LNCAP (cell line): ENCODE data around the gene NEURL1.

Experiments
- TF ChIP-seq, protein P1 (sequence below): fragments of 450-650 bp; IDR thresholded peaks from 2 replicates; pipeline ENCODE4 v1.5.1; 2017; ENCODE audit warnings: mild to moderate bottlenecking

The NEURL1 gene

DNA sequence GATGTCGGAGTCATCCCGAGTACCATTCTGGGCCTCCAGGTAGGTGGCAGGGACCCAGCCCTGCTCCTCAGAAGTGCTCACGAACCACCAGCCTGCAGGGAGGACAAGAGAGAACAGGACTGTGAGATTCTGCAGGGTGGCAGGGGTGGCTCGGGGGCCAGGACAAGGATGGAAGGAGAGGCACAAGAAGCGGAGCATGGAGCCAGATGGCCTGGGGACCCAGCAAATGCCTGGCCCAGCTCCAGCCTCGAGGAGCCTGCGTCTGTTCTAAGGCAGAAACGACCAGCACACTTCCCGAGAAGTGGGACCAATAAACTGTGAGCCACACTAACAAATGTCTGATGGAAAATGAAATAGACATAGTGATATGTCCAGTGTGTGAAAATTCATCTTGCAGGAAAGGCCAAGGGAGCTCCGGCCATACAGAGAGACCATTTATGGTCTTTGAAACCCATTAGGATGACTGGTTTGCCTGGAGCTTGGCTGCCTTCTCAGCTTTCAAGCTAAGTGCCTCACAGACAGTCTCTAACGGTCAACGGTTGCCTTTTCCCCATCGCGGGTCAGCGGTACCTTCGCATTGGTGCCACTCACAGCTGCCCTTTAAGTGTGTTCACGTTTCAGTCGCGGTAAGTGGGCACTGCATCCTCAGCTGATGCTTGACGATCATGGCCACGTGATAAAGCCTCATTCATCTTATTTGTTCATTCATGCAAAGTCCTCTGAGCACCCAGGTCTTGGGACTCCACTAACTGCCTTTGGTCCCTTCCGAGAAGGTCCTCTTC, 133.8 kb downstream of the NEURL1 start:
- TF ChIP-seq, protein P1, sequence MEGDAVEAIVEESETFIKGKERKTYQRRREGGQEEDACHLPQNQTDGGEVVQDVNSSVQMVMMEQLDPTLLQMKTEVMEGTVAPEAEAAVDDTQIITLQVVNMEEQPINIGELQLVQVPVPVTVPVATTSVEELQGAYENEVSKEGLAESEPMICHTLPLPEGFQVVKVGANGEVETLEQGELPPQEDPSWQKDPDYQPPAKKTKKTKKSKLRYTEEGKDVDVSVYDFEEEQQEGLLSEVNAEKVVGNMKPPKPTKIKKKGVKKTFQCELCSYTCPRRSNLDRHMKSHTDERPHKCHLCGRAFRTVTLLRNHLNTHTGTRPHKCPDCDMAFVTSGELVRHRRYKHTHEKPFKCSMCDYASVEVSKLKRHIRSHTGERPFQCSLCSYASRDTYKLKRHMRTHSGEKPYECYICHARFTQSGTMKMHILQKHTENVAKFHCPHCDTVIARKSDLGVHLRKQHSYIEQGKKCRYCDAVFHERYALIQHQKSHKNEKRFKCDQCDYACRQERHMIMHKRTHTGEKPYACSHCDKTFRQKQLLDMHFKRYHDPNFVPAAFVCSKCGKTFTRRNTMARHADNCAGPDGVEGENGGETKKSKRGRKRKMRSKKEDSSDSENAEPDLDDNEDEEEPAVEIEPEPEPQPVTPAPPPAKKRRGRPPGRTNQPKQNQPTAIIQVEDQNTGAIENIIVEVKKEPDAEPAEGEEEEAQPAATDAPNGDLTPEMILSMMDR = no peak

DNA sequence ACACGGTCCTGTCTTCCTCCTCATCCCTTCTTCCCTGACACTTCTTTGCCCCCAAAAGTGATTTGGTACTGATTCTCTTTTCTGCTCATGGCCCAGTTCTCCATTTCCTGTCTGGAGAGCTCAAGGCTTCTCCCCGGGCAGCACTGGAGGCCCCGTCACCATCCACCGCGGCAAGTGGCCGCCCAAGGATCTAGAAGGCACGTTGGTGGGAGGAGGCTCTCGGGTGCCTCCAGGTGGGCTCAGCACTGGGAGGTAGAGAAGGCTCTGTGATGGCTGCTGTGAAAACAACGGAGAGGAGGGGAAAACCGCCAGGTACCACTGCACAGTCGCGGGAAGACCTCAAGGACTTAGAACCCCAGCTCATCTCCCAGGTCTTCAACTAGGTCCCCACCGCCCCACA, 134.4 kb downstream of the NEURL1 start:
- TF ChIP-seq, protein P1 = no peak

DNA sequence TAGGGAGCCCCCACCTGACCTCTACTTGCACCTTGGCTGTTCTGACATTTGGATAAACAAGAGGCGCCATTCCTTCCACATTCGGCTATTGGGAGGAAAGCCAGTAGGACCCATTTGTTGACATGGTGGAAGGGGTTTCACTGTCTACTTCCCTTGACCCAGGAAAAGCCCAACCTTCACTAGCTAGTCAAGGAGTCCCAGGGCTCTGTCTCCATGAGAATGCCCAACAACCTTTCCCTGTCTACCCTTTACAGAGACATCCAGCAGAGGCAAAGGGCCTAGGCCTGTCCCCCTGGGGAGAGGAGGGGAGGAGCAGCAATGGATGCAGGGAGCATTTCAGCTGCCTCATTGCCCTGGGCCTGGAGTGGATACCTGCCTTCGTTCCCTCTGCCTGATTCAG, 136.1 kb downstream of the NEURL1 start:
- TF ChIP-seq, protein P1 = no peak

DNA sequence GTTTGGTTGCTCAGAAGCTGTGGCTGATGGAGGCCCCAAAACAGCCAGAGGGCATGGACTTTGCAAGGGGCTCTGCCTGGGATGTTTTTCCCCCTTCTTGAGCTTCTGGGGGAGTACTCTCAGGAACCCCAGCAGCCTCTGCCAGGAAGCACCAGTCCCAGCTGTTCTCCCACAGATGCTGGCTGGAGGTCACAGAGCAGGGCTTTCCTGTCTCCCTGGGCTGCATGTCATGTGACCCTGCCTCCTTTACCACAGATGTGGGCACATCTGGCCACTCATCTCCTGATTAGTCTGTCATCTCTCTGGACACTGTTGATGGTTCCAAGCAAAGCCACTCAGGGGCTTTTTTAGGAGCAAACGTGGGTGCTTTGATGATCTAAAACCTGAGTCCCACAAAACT, 136.7 kb downstream of the NEURL1 start:
- TF ChIP-seq, protein P1 = no peak

DNA sequence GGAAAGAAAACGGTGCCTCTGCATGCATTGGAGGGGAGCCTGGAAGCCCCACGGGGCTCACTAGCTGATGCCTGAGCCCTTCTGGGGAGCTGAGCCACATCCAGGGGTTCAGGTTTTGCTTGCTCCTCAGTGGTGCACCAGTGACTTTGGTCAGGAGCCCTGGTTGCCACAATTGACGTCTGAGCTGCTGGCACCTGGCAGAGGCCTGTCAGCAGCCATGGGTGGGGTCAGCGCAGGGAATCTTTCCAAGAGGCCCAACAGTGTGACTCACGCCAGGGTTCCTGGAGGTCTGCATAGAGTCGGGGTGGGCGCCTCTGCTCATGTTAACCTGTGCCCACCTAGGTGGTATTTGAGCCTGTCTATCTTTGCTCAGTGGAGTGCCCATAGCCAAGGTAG, 138.7 kb downstream of the NEURL1 start:
- TF ChIP-seq, protein P1 = no peak

DNA sequence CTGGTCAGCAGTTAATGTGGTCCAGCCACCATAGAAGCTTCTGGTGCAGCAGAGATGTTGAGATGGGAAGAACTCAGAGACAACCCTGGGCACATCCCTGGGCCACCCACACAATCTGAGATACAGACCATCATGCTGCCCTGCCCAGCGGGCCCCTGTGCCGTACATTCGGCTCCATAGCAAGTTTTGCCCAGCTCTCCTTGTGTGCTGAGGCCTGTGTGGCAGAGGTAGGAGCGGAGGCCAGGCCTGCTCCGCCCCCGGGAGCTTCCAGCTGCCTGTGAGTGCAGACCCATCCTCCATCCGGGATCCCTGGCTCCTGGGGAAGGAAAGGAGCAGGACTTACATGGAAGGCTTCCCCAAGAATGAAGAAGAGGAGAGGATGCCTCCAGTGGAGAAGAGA, 140.3 kb downstream of the NEURL1 start:
- TF ChIP-seq, protein P1 = no peak

DNA sequence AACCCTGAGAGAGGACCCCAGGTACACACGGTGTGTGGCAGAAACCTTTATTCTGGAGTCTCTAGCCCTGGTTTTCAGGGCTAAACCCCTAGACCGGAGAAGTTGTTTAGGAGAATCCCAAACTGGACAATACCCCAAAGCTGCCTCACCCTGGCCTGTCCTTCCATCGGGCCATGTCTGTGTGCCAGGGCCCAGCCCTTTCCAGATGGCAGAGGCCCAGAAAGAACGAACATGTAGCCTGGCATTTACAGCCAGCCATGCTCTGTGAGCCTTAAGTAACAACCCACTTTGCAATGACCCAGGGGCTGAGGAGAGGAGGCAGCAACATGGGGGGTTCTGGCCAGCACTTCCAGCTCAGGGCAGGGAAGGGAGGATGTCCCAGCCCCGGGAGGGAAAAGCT, 142.1 kb downstream of the NEURL1 start:
- TF ChIP-seq, protein P1 = no peak

DNA sequence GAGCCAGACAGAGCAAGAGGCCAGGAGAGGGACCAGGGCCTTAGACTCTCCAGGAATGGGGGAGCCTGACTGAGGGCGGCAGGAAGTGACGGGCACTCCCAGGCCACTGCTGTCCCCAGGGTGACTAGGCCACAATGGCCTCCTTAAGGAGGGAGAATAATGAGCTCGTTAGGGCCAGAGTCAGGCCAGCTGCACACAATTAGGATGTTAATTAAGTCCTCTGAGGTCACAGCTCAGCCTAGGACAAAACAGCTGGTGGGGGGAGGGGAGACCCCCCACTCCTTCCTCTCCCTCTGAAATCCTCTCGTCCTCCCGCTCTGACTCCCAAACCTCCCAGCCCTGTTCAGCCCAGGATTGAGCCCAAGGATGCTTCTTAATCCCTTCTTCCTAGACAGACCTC, 143.0 kb downstream of the NEURL1 start:
- TF ChIP-seq, protein P1 = no peak
